Small intestine (tissue), 7 donors: ENCODE measurements around the gene PHC2. TPM values are rescaled to one million over a fixed set of nuclear protein-coding genes. Genes with fewer than 3 reads are reported as not detected.

Experiments used
- DNase-seq, 2 donors: peaks; one replicate each; pipeline versions ENCODE4 v3.0.0 to v3.0.0-alpha.2; 2013
- FAIRE-seq: peaks from 2 replicates; lab custom pipeline; 2012; peaks lifted over from hg19 to GRCh38; lab: Jason Lieb, UNC
- H3K27ac ChIP-seq, 3 donors: one replicate each; pipeline ENCODE4 v1.5.1; 2013; ENCODE audit warnings: low read length in 2 of 3, mild to moderate bottlenecking in 2 of 3, control low read depth in 1 of 3, inconsistent platforms in 1 of 3, low read depth in 1 of 3, moderate library complexity in 1 of 3
- H3K27me3 ChIP-seq, 3 donors: one replicate each; pipeline ENCODE4 v1.6.1; 2013; ENCODE audit warnings: low read length in 3 of 3, inconsistent platforms in 1 of 3; ENCODE audit not compliant: control insufficient read depth in 3 of 3, insufficient read depth in 3 of 3
- H3K36me3 ChIP-seq, 3 donors: one replicate each; pipeline ENCODE4 v1.6.1; 2013; ENCODE audit warnings: low read length in 3 of 3, inconsistent platforms in 1 of 3, low read depth in 1 of 3, mild to moderate bottlenecking in 1 of 3, moderate library complexity in 1 of 3; ENCODE audit not compliant: control insufficient read depth in 3 of 3, insufficient read depth in 2 of 3
- H3K4me1 ChIP-seq, 3 donors: one replicate each; pipeline ENCODE4 v1.6.1; 2013; ENCODE audit warnings: low read length in 2 of 3, inconsistent platforms in 1 of 3, low read depth in 1 of 3, mild to moderate bottlenecking in 1 of 3, moderate library complexity in 1 of 3; ENCODE audit not compliant: control insufficient read depth in 3 of 3, insufficient read depth in 2 of 3
- H3K4me3 ChIP-seq, 3 donors: one replicate each; pipeline ENCODE4 v1.5.1; 2013; ENCODE audit warnings: low read length in 3 of 3, control low read depth in 1 of 3, inconsistent platforms in 1 of 3, low read depth in 1 of 3, mild to moderate bottlenecking in 1 of 3, moderate library complexity in 1 of 3
- H3K9me3 ChIP-seq, 2 donors: one replicate each; pipeline ENCODE4 v1.6.1; 2013; ENCODE audit warnings: low read depth in 1 of 2, low read length in 1 of 2; ENCODE audit not compliant: control insufficient read depth in 2 of 2, insufficient read depth in 1 of 2
- WGBS, 3 donors: extraction: QIAGEN DNeasy Blood & Tissue Kit; methylation state at CpG; one replicate each; pipeline ENCODE4 v1.1.7; 2013; 5-methylcytosine and 5-hydroxymethylcytosine counted together
- polyA plus RNA-seq, 4 donors: library from polyadenylated mRNA; stranded (reverse) in 3 of 4; unstranded in 1 of 4; fragments of 200-250 nt in 3 of 4; fragments of 120-200 nt in 1 of 4; gene quantifications; one replicate each; pipeline versions ENCODE4 v1.2.1 to v1.2.3, GENCODE V29; 2013
- donor health status: healthy with polysubstance abuse.
- donor health status: control.
- donor health status: control.
- donor health status: Bipolar disorder and iron deficiency.
- donor health status: healthy.

The PHC2 gene
- polyA plus RNA-seq, 4 donors = 41.2 to 110 (median 47.8) TPM

- no peak overlapping the region for H3K4me3 ChIP-seq
- no peak for FAIRE-seq
- H3K27me3 ChIP-seq = no peaks in the 10 kb centered on the region
- H3K9me3 ChIP-seq = no peaks in the 10 kb centered on the region
- H3K36me3 ChIP-seq = peaks cover 3 to 73% (median 6%) of the 10 kb centered on the region in 3 donors
- H3K27ac ChIP-seq = no peak overlapping the region
- no peak for DNase-seq
- WGBS, 3 donors = 89 to 90% (median 89%) methylated on average over 30 of the region's 30 CpGs
- H3K4me1 ChIP-seq = peaks cover 0 to 8% (median 0%) of the 10 kb centered on the region in 3 donors
Observed at GRCh38 chr1:33276573-33277298, 154.2 kb downstream of the PHC2 start.

GRCh38 chr1:33275706-33276572, 155.0 kb downstream of the PHC2 start:
- 95 to 96% (median 96%) methylated on average over 39 to 45 of the region's 45 CpGs for WGBS, 3 donors
- no peaks in the 10 kb centered on the region for H3K9me3 ChIP-seq
- peaks cover 2 to 72% (median 3%) of the 10 kb centered on the region in 3 donors for H3K36me3 ChIP-seq
- H3K4me1 ChIP-seq = peaks cover 0 to 8% (median 0%) of the 10 kb centered on the region in 3 donors
- no peak overlapping the region for H3K4me3 ChIP-seq
- no peaks in the 10 kb centered on the region for H3K27me3 ChIP-seq
- no peak for FAIRE-seq
- DNase-seq = no peak
- no peak overlapping the region for H3K27ac ChIP-seq

GRCh38 chr1:33275195-33275594, 155.7 kb downstream of the PHC2 start:
- peaks cover 0 to 8% (median 0%) of the 10 kb centered on the region in 3 donors for H3K4me1 ChIP-seq
- DNase-seq (peak in 1 of 2 donors; percentile 23), FAIRE-seq (no peak)
- 83 to 88% (median 86%) methylated on average over 6 of the region's 6 CpGs for WGBS, 3 donors
- H3K27ac ChIP-seq = no peak overlapping the region
- no peaks in the 10 kb centered on the region for H3K27me3 ChIP-seq
- no peaks in the 10 kb centered on the region for H3K9me3 ChIP-seq
- no peak overlapping the region for H3K4me3 ChIP-seq
- peaks cover 0 to 72% (median 3%) of the 10 kb centered on the region in 3 donors for H3K36me3 ChIP-seq

GRCh38 chr1:33274446-33274845, 156.4 kb downstream of the PHC2 start:
- FAIRE-seq = no peak
- Histone ChIP-seq H3K9me3 (no peaks in the 10 kb centered on the region), H3K4me1 (peaks cover 0 to 8% (median 0%) of the 10 kb centered on the region in 3 donors), H3K27me3 (no peaks in the 10 kb centered on the region), H3K36me3 (peaks cover 0 to 74% (median 0%) of the 10 kb centered on the region in 3 donors), H3K4me3 (no peak overlapping the region), H3K27ac (no peak overlapping the region)
- DNase-seq = no peak
- whole genome bisulfite sequencing, 3 donors = 93 to 94% (median 93%) methylated on average over 1 of the region's 1 CpG

- DNase-seq (no peak), FAIRE-seq (no peak)
- no peaks in the 10 kb centered on the region for H3K9me3 ChIP-seq
- no peaks in the 10 kb centered on the region for H3K27me3 ChIP-seq
- H3K36me3 ChIP-seq = peaks cover 0 to 79% (median 0%) of the 10 kb centered on the region in 3 donors
- no peak overlapping the region for H3K4me3 ChIP-seq
- peaks cover 0 to 8% (median 0%) of the 10 kb centered on the region in 3 donors for H3K4me1 ChIP-seq
- H3K27ac ChIP-seq = no peak overlapping the region
- 82 to 85% (median 83%) methylated on average over 7 of the region's 7 CpGs for WGBS, 3 donors
Observed at GRCh38 chr1:33273961-33274371, 156.9 kb downstream of the PHC2 start.

Other genes with a start within 250 kb of the PHC2 start
- 1 to 10 TPM; 2.4 to 3.6 (median 2.8) TPM for gene TRIM62, start 249.1 kb downstream of the PHC2 start, polyA plus RNA-seq
- gene ZNF362, start 174.6 kb downstream of the PHC2 start, polyA plus RNA-seq = 10 to 100 TPM in 2 of 4 donors, 1 to 10 TPM in 2; 3.1 to 27.1 (median 8.1) TPM
- gene A3GALT2, start 110.0 kb downstream of the PHC2 start, polyA plus RNA-seq = under 1 TPM in 1 of 4 donors, not detected in 3; 0.04 TPM
- gene ZSCAN20, start 41.5 kb upstream of the PHC2 start, polyA plus RNA-seq = 1 to 10 TPM; 1.6 to 3.1 (median 2.0) TPM